GM23338 (cell line): ENCODE measurements around the gene IQCK. TPM values are rescaled to one million over a fixed set of nuclear protein-coding genes. Genes with fewer than 3 reads are reported as not detected.

Source experiments
- ATAC-seq: fragments of 200-7000 bp; cut with Tn5 transposase; 3 replicates; pipeline ENCODE4 v1.9.1; 2020
- DNase-seq: peaks from one replicate; pipeline ENCODE4 v3.0.0-alpha.2; 2015; ENCODE audit warnings: low spot score
- H2AFZ ChIP-seq: fragments of 200-600 bp; sonication (generic); 2 replicates; pipeline ENCODE4 v1.8.0; 2016; ENCODE audit warnings: antibody characterized with exemption, mild to moderate bottlenecking, moderate library complexity
- H3F3A ChIP-seq: fragments of 200-600 bp; sonication (generic); replicated peaks from 2 replicates; pipeline ENCODE4 v1.8.0; 2017; ENCODE audit warnings: antibody characterized with exemption, mixed run types, low read depth
- H3K27ac ChIP-seq: fragments of 200-600 bp; sonication (generic); 2 replicates; pipeline ENCODE4 v1.6.1; 2016; ENCODE audit warnings: low read depth
- H3K27me3 ChIP-seq: fragments of 200-600 bp; sonication (generic); 2 replicates; pipeline ENCODE4 v1.8.0; 2016; ENCODE audit warnings: mild to moderate bottlenecking, mixed run types, moderate library complexity; ENCODE audit not compliant: insufficient read depth
- H3K36me3 ChIP-seq: fragments of 200-600 bp; sonication (generic); 2 replicates; pipeline ENCODE4 v1.8.0; 2016; ENCODE audit warnings: mild to moderate bottlenecking; ENCODE audit not compliant: insufficient read depth
- H3K4me1 ChIP-seq: fragments of 200-600 bp; sonication (generic); 2 replicates; pipeline ENCODE4 v1.8.0; 2016; ENCODE audit warnings: mild to moderate bottlenecking, moderate library complexity; ENCODE audit not compliant: insufficient read depth
- H3K4me2 ChIP-seq: fragments of 200-600 bp; sonication (generic); 2 replicates; pipeline ENCODE4 v1.7.1; 2017; ENCODE audit warnings: mixed run types
- H3K4me3 ChIP-seq: fragments of 200-600 bp; sonication (generic); 2 replicates; pipeline ENCODE4 v1.6.1; 2016; ENCODE audit warnings: mixed run types
- H3K79me2 ChIP-seq: fragments of 200-600 bp; sonication (generic); replicated peaks from 2 replicates; pipeline ENCODE4 v1.8.0; 2017; ENCODE audit warnings: mild to moderate bottlenecking; ENCODE audit not compliant: insufficient read depth
- H3K9me2 ChIP-seq: fragments of 200-600 bp; sonication (generic); 2 replicates; pipeline ENCODE4 v1.8.0; 2017; ENCODE audit not compliant: insufficient read depth
- H4K20me1 ChIP-seq: fragments of 200-600 bp; sonication (generic); replicated peaks from 2 replicates; pipeline ENCODE4 v1.8.0; 2017; ENCODE audit warnings: mild to moderate bottlenecking; ENCODE audit not compliant: insufficient read depth
- H3K27ac Mint-ChIP-seq: 2 replicates; pipeline ENCODE4 v1.8.0; 2020; ENCODE audit warnings: inconsistent platforms, mild to moderate bottlenecking, moderate library complexity, mixed read lengths
- H3K27me3 Mint-ChIP-seq: 3 replicates; pipeline ENCODE4 v1.8.0; 2022; ENCODE audit warnings: low read depth, mild to moderate bottlenecking, moderate library complexity, mixed read lengths, inconsistent platforms; ENCODE audit not compliant: insufficient read depth, poor library complexity
- H3K36me3 Mint-ChIP-seq: 3 replicates; pipeline ENCODE4 v1.8.0; 2021; ENCODE audit warnings: low read depth, mild to moderate bottlenecking, inconsistent platforms, moderate library complexity, mixed read lengths
- H3K4me1 Mint-ChIP-seq: 3 replicates; pipeline ENCODE4 v1.8.0; 2020; ENCODE audit warnings: mild to moderate bottlenecking, inconsistent platforms, mixed read lengths
- H3K4me3 Mint-ChIP-seq: 3 replicates; pipeline ENCODE4 v1.8.0; 2021; ENCODE audit warnings: moderate library complexity, mild to moderate bottlenecking, inconsistent platforms, mixed read lengths
- H3K9me3 Mint-ChIP-seq: 3 replicates; pipeline ENCODE4 v1.8.0; 2020; ENCODE audit warnings: moderate library complexity, mild to moderate bottlenecking, inconsistent platforms, mixed read lengths
- CREB1 ChIP-seq: fragments of 250-450 bp; sonication (Bioruptor Pico); IDR thresholded peaks from 2 replicates; pipeline ENCODE4 v1.5.0; 2020; ENCODE audit warnings: low read depth, mild to moderate bottlenecking, moderate library complexity
- EZH2 ChIP-seq: fragments of 200-600 bp; sonication (generic); IDR thresholded peaks from one replicate; pipeline ENCODE4 v1.8.0; 2017; ENCODE audit warnings: antibody characterized with exemption, mild to moderate bottlenecking, low read depth; ENCODE audit not compliant: unreplicated experiment
- REST ChIP-seq: IDR thresholded peaks from one replicate; pipeline ENCODE4 v1.6.1; 2018; ENCODE audit warnings: antibody characterized with exemption; ENCODE audit not compliant: unreplicated experiment
- ZNF114 ChIP-seq: fragments of 250-450 bp; sonication (Bioruptor Pico); IDR thresholded peaks from 2 replicates; pipeline ENCODE4 v1.5.0; 2020; ENCODE audit warnings: mild to moderate bottlenecking, moderate library complexity
- polyA plus RNA-seq: library from polyadenylated mRNA; unstranded; fragments of >200 nt; fragmentation: Nextera tagmentation; extraction: Ambion mirVana; gene quantifications from 2 replicates; pipeline ENCODE4 v1.2.1, GENCODE V29; 2016
- total RNA-seq: library from RNA; depleted of rRNA; stranded (reverse); fragments of >200 nt; shearing (Covaris generic); gene quantifications from 2 replicates; pipeline ENCODE4 v1.2.3, GENCODE V29; 2014
- TF ChIP-seq, protein P1 (sequence below): fragments of 250-450 bp; sonication (Bioruptor Pico); IDR thresholded peaks from 2 replicates; pipeline ENCODE4 v1.5.0; 2020; ENCODE audit warnings: mild to moderate bottlenecking, moderate library complexity

Gene IQCK
- total and polyA plus RNA-seq, 2 experiments from 2014 or later: 7.6 to 10.0 TPM

DNA sequence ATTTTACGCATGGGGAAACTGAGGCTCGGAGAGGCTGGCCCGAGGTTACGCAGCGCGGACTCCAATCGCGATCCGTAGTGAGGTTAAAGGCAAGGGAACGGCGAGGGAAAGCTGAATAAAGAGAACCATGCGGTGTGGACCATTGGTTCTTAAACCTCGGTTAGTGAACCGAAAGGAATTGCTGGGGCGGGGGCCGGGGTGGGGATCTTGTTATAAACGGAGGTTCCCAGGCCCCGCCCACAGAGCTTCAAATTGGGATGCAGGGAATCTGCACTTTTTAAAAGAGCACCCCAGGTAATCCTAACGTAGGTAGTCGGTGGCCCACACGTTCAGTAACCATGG lies 524 bp downstream of the IQCK start (continued):
- TF ChIP-seq, protein P1, sequence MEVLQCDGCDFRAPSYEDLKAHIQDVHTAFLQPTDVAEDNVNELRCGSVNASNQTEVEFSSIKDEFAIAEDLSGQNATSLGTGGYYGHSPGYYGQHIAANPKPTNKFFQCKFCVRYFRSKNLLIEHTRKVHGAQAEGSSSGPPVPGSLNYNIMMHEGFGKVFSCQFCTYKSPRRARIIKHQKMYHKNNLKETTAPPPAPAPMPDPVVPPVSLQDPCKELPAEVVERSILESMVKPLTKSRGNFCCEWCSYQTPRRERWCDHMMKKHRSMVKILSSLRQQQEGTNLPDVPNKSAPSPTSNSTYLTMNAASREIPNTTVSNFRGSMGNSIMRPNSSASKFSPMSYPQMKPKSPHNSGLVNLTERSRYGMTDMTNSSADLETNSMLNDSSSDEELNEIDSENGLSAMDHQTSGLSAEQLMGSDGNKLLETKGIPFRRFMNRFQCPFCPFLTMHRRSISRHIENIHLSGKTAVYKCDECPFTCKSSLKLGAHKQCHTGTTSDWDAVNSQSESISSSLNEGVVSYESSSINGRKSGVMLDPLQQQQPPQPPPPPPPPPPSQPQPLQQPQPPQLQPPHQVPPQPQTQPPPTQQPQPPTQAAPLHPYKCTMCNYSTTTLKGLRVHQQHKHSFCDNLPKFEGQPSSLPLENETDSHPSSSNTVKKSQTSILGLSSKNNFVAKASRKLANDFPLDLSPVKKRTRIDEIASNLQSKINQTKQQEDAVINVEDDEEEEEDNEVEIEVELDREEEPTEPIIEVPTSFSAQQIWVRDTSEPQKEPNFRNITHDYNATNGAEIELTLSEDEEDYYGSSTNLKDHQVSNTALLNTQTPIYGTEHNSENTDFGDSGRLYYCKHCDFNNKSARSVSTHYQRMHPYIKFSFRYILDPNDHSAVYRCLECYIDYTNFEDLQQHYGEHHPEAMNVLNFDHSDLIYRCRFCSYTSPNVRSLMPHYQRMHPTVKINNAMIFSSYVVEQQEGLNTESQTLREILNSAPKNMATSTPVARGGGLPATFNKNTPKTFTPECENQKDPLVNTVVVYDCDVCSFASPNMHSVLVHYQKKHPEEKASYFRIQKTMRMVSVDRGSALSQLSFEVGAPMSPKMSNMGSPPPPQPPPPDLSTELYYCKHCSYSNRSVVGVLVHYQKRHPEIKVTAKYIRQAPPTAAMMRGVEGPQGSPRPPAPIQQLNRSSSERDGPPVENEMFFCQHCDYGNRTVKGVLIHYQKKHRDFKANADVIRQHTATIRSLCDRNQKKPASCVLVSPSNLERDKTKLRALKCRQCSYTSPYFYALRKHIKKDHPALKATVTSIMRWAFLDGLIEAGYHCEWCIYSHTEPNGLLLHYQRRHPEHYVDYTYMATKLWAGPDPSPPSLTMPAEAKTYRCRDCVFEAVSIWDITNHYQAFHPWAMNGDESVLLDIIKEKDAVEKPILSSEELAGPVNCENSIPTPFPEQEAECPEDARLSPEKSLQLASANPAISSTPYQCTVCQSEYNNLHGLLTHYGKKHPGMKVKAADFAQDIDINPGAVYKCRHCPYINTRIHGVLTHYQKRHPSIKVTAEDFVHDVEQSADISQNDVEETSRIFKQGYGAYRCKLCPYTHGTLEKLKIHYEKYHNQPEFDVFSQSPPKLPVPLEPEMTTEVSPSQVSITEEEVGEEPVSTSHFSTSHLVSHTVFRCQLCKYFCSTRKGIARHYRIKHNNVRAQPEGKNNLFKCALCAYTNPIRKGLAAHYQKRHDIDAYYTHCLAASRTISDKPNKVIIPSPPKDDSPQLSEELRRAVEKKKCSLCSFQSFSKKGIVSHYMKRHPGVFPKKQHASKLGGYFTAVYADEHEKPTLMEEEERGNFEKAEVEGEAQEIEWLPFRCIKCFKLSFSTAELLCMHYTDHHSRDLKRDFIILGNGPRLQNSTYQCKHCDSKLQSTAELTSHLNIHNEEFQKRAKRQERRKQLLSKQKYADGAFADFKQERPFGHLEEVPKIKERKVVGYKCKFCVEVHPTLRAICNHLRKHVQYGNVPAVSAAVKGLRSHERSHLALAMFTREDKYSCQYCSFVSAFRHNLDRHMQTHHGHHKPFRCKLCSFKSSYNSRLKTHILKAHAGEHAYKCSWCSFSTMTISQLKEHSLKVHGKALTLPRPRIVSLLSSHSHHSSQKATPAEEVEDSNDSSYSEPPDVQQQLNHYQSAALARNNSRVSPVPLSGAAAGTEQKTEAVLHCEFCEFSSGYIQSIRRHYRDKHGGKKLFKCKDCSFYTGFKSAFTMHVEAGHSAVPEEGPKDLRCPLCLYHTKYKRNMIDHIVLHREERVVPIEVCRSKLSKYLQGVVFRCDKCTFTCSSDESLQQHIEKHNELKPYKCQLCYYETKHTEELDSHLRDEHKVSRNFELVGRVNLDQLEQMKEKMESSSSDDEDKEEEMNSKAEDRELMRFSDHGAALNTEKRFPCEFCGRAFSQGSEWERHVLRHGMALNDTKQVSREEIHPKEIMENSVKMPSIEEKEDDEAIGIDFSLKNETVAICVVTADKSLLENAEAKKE: no peak
- no peak for TF ChIP-seq REST
- no peak for TF ChIP-seq ZNF114 (CRISPR knock-in tag)
- no peak for TF ChIP-seq EZH2
- no peak for TF ChIP-seq CREB1

- peaks cover 13% of the 10 kb centered on the region for H3K4me1 ChIP-seq
- peaks cover 25% of the 10 kb centered on the region for H3K79me2 ChIP-seq
- Mint-ChIP-seq H3K4me1 (peaks cover 25% of the 10 kb centered on the region), H3K27me3 (peaks cover 7% of the 10 kb centered on the region), H3K36me3 (peaks cover 3% of the 10 kb centered on the region; the same call in 2 of the 3 replicates), H3K4me3 (no peak overlapping the region), H3K27ac (no peak overlapping the region), H3K9me3 (no peaks in the 10 kb centered on the region)
- H3K27me3 ChIP-seq: no peaks in the 10 kb centered on the region
- H3K27ac ChIP-seq: no peak overlapping the region
- H3F3A ChIP-seq: peaks cover 13% of the 10 kb centered on the region; the same call in 1 of the 2 replicates
- H3K36me3 ChIP-seq: no peaks in the 10 kb centered on the region
- ATAC-seq: no peak
- no peak overlapping the region for H3K4me2 ChIP-seq
- no peaks in the 10 kb centered on the region for H3K9me2 ChIP-seq
- no peak for DNase-seq
- H2AFZ ChIP-seq: no peak overlapping the region
- H4K20me1 ChIP-seq: no peaks in the 10 kb centered on the region
- no peak overlapping the region for H3K4me3 ChIP-seq
- TF ChIP-seq, protein P1: no peak
These were observed 4.3 kb downstream of the IQCK start for GRCh38 chr16:19722269-19722952.
